ENCODE measurements around the gene POU2F1. TPM values are rescaled to one million over a fixed set of nuclear protein-coding genes. Genes with fewer than 3 reads are reported as not detected.

The POU2F1 gene
- total and polyA plus RNA-seq, 8 donors = 1.4 to 7.3 (median 5.8) TPM

DNA sequence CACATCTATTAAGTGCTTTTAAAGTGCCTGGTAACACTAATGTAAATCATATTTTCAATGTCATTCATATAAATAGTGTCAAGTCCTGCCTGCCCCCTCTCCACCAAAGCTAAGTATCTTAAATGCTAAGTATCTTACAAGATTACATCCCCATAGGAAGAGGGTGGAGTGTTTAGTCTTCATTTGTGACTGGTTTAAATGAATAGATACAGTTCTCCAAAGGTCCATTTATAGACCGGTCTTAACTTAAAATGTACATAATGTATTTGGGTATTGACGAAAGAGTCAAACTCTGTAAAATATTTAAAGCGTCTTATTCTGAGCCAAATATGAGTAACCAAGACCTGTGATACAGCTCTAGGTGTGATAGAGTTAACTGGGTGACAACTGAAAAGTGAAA is 60.2 kb downstream of the POU2F1 start:
- intact Hi-C loops (cut with DNase I) = no loop called here
- WGBS, 2 donors = 95 to 96% methylated on average over 3 of the region's 3 CpGs
- FAIRE-seq (no peak), ATAC-seq (no peak), DNase-seq (no peak)
- TF ChIP-seq, protein P1, sequence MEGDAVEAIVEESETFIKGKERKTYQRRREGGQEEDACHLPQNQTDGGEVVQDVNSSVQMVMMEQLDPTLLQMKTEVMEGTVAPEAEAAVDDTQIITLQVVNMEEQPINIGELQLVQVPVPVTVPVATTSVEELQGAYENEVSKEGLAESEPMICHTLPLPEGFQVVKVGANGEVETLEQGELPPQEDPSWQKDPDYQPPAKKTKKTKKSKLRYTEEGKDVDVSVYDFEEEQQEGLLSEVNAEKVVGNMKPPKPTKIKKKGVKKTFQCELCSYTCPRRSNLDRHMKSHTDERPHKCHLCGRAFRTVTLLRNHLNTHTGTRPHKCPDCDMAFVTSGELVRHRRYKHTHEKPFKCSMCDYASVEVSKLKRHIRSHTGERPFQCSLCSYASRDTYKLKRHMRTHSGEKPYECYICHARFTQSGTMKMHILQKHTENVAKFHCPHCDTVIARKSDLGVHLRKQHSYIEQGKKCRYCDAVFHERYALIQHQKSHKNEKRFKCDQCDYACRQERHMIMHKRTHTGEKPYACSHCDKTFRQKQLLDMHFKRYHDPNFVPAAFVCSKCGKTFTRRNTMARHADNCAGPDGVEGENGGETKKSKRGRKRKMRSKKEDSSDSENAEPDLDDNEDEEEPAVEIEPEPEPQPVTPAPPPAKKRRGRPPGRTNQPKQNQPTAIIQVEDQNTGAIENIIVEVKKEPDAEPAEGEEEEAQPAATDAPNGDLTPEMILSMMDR (IDR thresholded peaks at IDR 0.05) = no peak
- H3K27ac ChIP-seq = no peak overlapping the region
- H3K4me3 ChIP-seq = no peak overlapping the region
- no peaks in the 10 kb centered on the region for H3K9me3 ChIP-seq
- H3K27me3 ChIP-seq = no peaks in the 10 kb centered on the region
- H3K4me1 ChIP-seq = peaks cover 0 to under 1% (median 0%) of the 10 kb centered on the region in 3 donors
- H3K36me3 ChIP-seq = no peaks in the 10 kb centered on the region

DNA sequence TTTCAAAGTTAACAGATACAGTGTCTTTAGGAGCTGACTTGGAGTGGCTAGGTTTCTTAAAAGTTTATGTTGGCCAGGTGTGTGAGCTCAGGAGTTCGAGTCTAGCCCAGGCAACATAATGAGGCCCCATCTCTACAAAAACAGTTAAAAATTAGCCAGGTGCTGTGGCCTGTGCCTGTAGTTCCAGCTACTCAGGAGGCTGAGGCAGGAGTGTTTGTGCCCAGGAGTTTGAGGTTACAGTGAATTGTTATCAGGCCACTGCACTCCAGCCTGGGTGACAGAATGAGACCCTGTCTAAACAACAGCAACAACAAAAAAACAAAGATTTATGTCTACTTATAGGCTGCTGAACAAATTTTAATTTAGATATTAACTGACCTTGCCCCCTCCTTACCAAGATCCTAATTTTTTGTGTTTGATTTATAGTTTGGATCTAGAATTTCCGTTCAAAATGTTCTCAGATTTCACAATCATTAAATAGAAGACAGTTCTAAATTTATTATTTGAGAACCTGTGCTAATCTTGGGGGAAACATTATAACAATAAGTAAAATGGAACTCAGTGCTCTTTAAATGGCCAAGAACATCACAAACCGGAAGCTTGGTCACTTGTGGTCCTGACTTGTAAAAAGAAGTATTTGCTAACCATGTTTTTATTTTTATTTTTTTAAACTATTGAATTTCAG is 67.8 kb downstream of the POU2F1 start:
- no peak for DNase-seq
- H3K9me3 ChIP-seq = no peaks in the 10 kb centered on the region
- no peaks in the 10 kb centered on the region for H3K27me3 ChIP-seq
- H3K4me1 ChIP-seq = peaks cover 7 to 27% (median 27%) of the 10 kb centered on the region in 3 donors
- FAIRE-seq = no peak
- peak in 3 of 4 donors; percentile 30 to 54 (median 36) for ATAC-seq
- intact Hi-C loops (cut with DNase I) = no loop called here
- no peaks in the 10 kb centered on the region for H3K36me3 ChIP-seq
- no peak overlapping the region for H3K27ac ChIP-seq
- WGBS, 2 donors = 63 to 71% methylated on average over 3 of the region's 3 CpGs
- no peak overlapping the region for H3K4me3 ChIP-seq
- TF ChIP-seq, protein P1 (IDR thresholded peaks at IDR 0.05) = no peak

DNA sequence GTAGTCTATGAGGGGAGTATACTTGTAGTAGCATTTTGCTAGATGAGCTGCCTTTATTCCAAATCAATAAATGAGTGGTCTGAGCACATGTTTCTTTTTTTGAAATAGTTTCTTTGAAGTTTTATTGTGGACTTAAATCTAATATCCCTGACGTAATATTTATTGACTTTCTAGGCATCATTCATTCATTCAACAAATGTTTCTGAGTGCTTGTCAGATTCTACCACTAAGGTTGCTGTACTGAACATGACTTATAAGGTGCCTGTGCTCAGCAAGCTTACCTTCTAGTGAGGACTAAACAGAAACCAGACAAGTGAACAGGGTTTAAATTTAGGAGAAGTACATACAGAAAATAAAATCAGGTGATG is 68.4 kb downstream of the POU2F1 start:
- Histone ChIP-seq H3K27ac (no peak overlapping the region), H3K9me3 (no peaks in the 10 kb centered on the region), H3K36me3 (no peaks in the 10 kb centered on the region), H3K4me3 (no peak overlapping the region), H3K27me3 (no peaks in the 10 kb centered on the region), H3K4me1 (peaks cover 7 to 27% (median 27%) of the 10 kb centered on the region in 3 donors)
- ATAC-seq (no peak), FAIRE-seq (no peak), DNase-seq (no peak)
- TF ChIP-seq, protein P1 (IDR thresholded peaks at IDR 0.05) = no peak
- 48 to 71% methylated on average over 1 of the region's 1 CpG for WGBS, 2 donors
- intact Hi-C loops (cut with DNase I) = no loop called here

DNA sequence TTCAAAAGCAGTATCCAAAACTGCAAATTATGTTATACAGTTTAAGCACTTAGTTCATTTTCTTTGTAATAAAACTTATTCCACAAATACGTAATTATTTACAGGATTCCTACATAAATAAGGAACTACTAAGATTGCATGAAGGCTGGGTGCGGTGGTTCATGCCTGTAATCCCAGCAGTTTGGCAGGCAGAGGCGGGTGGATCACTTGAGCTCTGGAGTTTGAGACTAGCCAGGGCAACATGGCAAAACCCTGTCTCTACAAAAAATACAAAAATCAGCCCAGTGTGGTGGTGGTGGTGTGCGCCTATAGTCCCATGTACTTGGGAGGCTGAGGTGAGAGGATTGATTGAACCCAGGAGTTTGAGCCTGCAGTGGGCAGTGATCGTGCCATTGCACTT is 69.3 kb downstream of the POU2F1 start:
- no peak for FAIRE-seq

More for the DNA sequence above, 69.3 kb downstream of the POU2F1 start:
- Histone ChIP-seq H3K27me3 (no peaks in the 10 kb centered on the region), H3K36me3 (no peaks in the 10 kb centered on the region), H3K4me1 (peaks cover 7 to 27% (median 27%) of the 10 kb centered on the region in 3 donors), H3K4me3 (no peak overlapping the region), H3K27ac (no peak overlapping the region), H3K9me3 (no peaks in the 10 kb centered on the region)
- TF ChIP-seq, protein P1 (IDR thresholded peaks at IDR 0.05) = no peak
- 94 to 98% methylated on average over 5 of the region's 5 CpGs for WGBS, 2 donors
- no peak for ATAC-seq
- intact Hi-C loops (cut with DNase I) = no loop called here
- no peak for DNase-seq

All from pancreas (tissue), 10 donors.